Testis (tissue), 3 donors: ENCODE measurements around the gene PTPRK. TPM values are rescaled to one million over a fixed set of nuclear protein-coding genes. Genes with fewer than 3 reads are reported as not detected.

Experiments
- DNase-seq: peaks from one replicate; pipeline ENCODE4 v3.0.0-alpha.2; 2019
- H3K27ac ChIP-seq, 2 donors: fragments of 200-600 bp; sonication (generic); one replicate each; pipeline ENCODE4 v1.5.1; 2019
- H3K27me3 ChIP-seq: fragments of 200-600 bp; sonication (generic); one replicate; pipeline ENCODE4 v1.5.1; 2019
- H3K36me3 ChIP-seq: fragments of 200-600 bp; sonication (generic); one replicate; pipeline ENCODE4 v1.5.1; 2017; ENCODE audit warnings: low read depth; ENCODE audit errors: missing control alignments
- H3K4me1 ChIP-seq: fragments of 200-600 bp; sonication (generic); one replicate; pipeline ENCODE4 v1.5.1; 2019
- H3K4me3 ChIP-seq, 2 donors: fragments of 200-600 bp; sonication (generic); one replicate each; pipeline ENCODE4 v1.5.1; 2017 to 2019
- H3K9me3 ChIP-seq: fragments of 200-600 bp; sonication (generic); one replicate; pipeline ENCODE4 v1.5.1; 2017
- CTCF ChIP-seq, 3 experiments: fragments of 450-650 bp in 2 of 3; fragments of 200-600 bp in 1 of 3; sonication (generic) in 1 of 3; IDR thresholded peaks; one replicate each; pipeline ENCODE4 v1.5.1; 2016 to 2019; ENCODE audit warnings: antibody characterized with exemption in 3 of 3, mild to moderate bottlenecking in 2 of 3, moderate library complexity in 1 of 3
- POLR2A ChIP-seq: fragments of 450-650 bp; IDR thresholded peaks from one replicate; pipeline ENCODE4 v1.6.1; 2017; ENCODE audit warnings: antibody characterized with exemption, mild to moderate bottlenecking, moderate library complexity
- WGBS, 2 donors: methylation state at CpG; one replicate each; pipeline ENCODE4 v1.1.5; 2018; 5-methylcytosine and 5-hydroxymethylcytosine counted together
- intact Hi-C: fragments of 100-400 bp; cut with DNase I; formaldehyde crosslinking; loops from one replicate; pipeline ENCODE4 v1.15.1; 2023; ENCODE audit warnings: low total_unique reads
- polyA plus RNA-seq: library from polyadenylated mRNA; stranded (reverse); fragments of 350-450 nt; fragmentation: Illumina TruSeq; extraction: RNeasy Lipid Tissue Mini Kit (QIAGEN cat#74804); gene quantifications from one replicate; pipeline ENCODE4 v1.2.3, GENCODE V29; 2014; ENCODE audit warnings: low read depth, low replicate concordance; ENCODE audit not compliant: insufficient read depth
- total RNA-seq, 2 donors: library from RNA; depleted of rRNA; stranded (reverse); fragments of >200 nt; gene quantifications; one replicate each; pipeline ENCODE4 v1.2.3, GENCODE V29; 2016

PTPRK gene
- total and polyA plus RNA-seq, 3 donors from 2014 or later = 9.1 to 13.3 (median 12.5) TPM

- Histone ChIP-seq H3K9me3 (no peaks in the 10 kb centered on the region), H3K36me3 (no peaks in the 10 kb centered on the region), H3K27me3 (no peaks in the 10 kb centered on the region), H3K4me1 (no peaks in the 10 kb centered on the region), H3K4me3 (no peak overlapping the region), H3K27ac (no peak overlapping the region)
- WGBS, 2 donors = 87 to 93% methylated on average over 4 of the region's 4 CpGs
- DNase-seq = no peak
- intact Hi-C loops = no loop called here
- TF ChIP-seq CTCF (IDR thresholded peaks at IDR 0.05) (no peak), POLR2A (no peak)
These were observed 548.4 kb downstream of the PTPRK start for GRCh38 chr6:127971945-127972391.

- no peak overlapping the region for H3K27ac ChIP-seq
- H3K36me3 ChIP-seq = no peaks in the 10 kb centered on the region
- 93 to 94% methylated on average over 2 of the region's 2 CpGs for WGBS, 2 donors
- no peaks in the 10 kb centered on the region for H3K4me1 ChIP-seq
- H3K4me3 ChIP-seq = no peak overlapping the region
- no peak for TF ChIP-seq POLR2A
- no peak for TF ChIP-seq CTCF (IDR thresholded peaks at IDR 0.05)
- no peaks in the 10 kb centered on the region for H3K9me3 ChIP-seq
- no peaks in the 10 kb centered on the region for H3K27me3 ChIP-seq
- intact Hi-C loops = no loop called here
- DNase-seq = no peak
These were observed 549.0 kb downstream of the PTPRK start for GRCh38 chr6:127971386-127971785.

GRCh38 chr6:127969701-127970100, 550.7 kb downstream of the PTPRK start:
- WGBS, 2 donors = 78 to 91% methylated on average over 3 of the region's 3 CpGs
- TF ChIP-seq CTCF (IDR thresholded peaks at IDR 0.05) = no peak
- TF ChIP-seq POLR2A = no peak
- Histone ChIP-seq H3K4me3 (no peak overlapping the region), H3K27ac (no peak overlapping the region), H3K27me3 (no peaks in the 10 kb centered on the region), H3K9me3 (no peaks in the 10 kb centered on the region), H3K36me3 (no peaks in the 10 kb centered on the region), H3K4me1 (no peaks in the 10 kb centered on the region)
- DNase-seq = no peak
- intact Hi-C loops = no loop called here

- H3K27me3 ChIP-seq = no peaks in the 10 kb centered on the region
- WGBS, 2 donors = 82 to 95% methylated on average over 1 of the region's 1 CpG
- DNase-seq = no peak
- H3K27ac ChIP-seq = no peak overlapping the region
- intact Hi-C loops = no loop called here
- H3K4me1 ChIP-seq = no peaks in the 10 kb centered on the region
- H3K36me3 ChIP-seq = no peaks in the 10 kb centered on the region
- H3K4me3 ChIP-seq = no peak overlapping the region
- TF ChIP-seq CTCF (IDR thresholded peaks at IDR 0.05) = no peak
- no peak for TF ChIP-seq POLR2A
- H3K9me3 ChIP-seq = no peaks in the 10 kb centered on the region
These were observed 552.0 kb downstream of the PTPRK start for GRCh38 chr6:127968394-127968793.

GRCh38 chr6:127967708-127968107, 552.7 kb downstream of the PTPRK start:
- Histone ChIP-seq H3K4me3 (no peak overlapping the region), H3K36me3 (no peaks in the 10 kb centered on the region), H3K9me3 (no peaks in the 10 kb centered on the region), H3K4me1 (no peaks in the 10 kb centered on the region), H3K27me3 (no peaks in the 10 kb centered on the region), H3K27ac (no peak overlapping the region)
- no peak for DNase-seq
- WGBS, 2 donors = 97 to 98% methylated on average over 3 of the region's 3 CpGs
- TF ChIP-seq POLR2A (no peak), CTCF (IDR thresholded peaks at IDR 0.05) (no peak)
- intact Hi-C loops = no loop called here
